Activated T-cell treated with anti-CD3 and anti-CD28 coated beads for 4 hours (primary cell): ENCODE results near the gene MAP7D3.
"Not testable (repeated sequence)": the region's sequence is repeated elsewhere in the genome, so short reads cannot be mapped to it uniquely, and the experiment has no call there.

ENCODE experiments used
- DNase-seq: peaks from one replicate; pipeline ENCODE4 v3.0.0-alpha.2; 2020

The MAP7D3 gene

GRCh38 chrX:136250191-136251040 is 784 bp downstream of the MAP7D3 start:
- peak; percentile 44 for DNase-seq

- no peak for DNase-seq
Measured at GRCh38 chrX:136246201-136246600, 5.0 kb downstream of the MAP7D3 start.

- DNase-seq = not testable (repeated sequence)
Measured at GRCh38 chrX:136237849-136238248, 13.4 kb downstream of the MAP7D3 start.

GRCh38 chrX:136237074-136237473 is 14.1 kb downstream of the MAP7D3 start:
- DNase-seq = no peak

- no peak for DNase-seq
Measured at GRCh38 chrX:136228839-136229207, 22.4 kb downstream of the MAP7D3 start.

- no peak for DNase-seq
Measured at GRCh38 chrX:136227948-136228838, 23.0 kb downstream of the MAP7D3 start.

- DNase-seq = no peak
Measured at GRCh38 chrX:136227074-136227473, 24.1 kb downstream of the MAP7D3 start.

- DNase-seq = no peak
Measured at GRCh38 chrX:136221851-136222513, 29.2 kb downstream of the MAP7D3 start.

- no peak for DNase-seq
Measured at GRCh38 chrX:136220951-136221350, 30.2 kb downstream of the MAP7D3 start.

GRCh38 chrX:136220540-136220939 is 30.7 kb downstream of the MAP7D3 start:
- no peak for DNase-seq

- DNase-seq = no peak
Measured at GRCh38 chrX:136219893-136220292, 31.3 kb downstream of the MAP7D3 start.

GRCh38 chrX:136215559-136215958 is 35.6 kb downstream of the MAP7D3 start:
- DNase-seq = no peak

GRCh38 chrX:136214551-136214950 is 36.6 kb downstream of the MAP7D3 start:
- no peak for DNase-seq

- no peak for DNase-seq
Measured at GRCh38 chrX:136212557-136213111, 38.6 kb downstream of the MAP7D3 start.

- DNase-seq = no peak
Measured at GRCh38 chrX:136211766-136212556, 39.2 kb downstream of the MAP7D3 start.

GRCh38 chrX:136210806-136211205 is 40.4 kb downstream of the MAP7D3 start:
- no peak for DNase-seq

GRCh38 chrX:136210243-136210642 is 41.0 kb downstream of the MAP7D3 start:
- DNase-seq = no peak

GRCh38 chrX:136209751-136210150 is 41.4 kb downstream of the MAP7D3 start:
- DNase-seq = no peak

- no peak for DNase-seq
Measured at GRCh38 chrX:136209016-136209738, 42.0 kb downstream of the MAP7D3 start.

- no peak for DNase-seq
Measured at GRCh38 chrX:136207546-136207945, 43.7 kb downstream of the MAP7D3 start.

GRCh38 chrX:136206916-136207315 is 44.3 kb downstream of the MAP7D3 start:
- no peak for DNase-seq
